ENCODE data around the gene MAMDC4. TPM values are rescaled to one million over a fixed set of nuclear protein-coding genes. Genes with fewer than 3 reads are reported as not detected.
"Not testable (repeated sequence)": the region's sequence is repeated elsewhere in the genome, so short reads cannot be mapped to it uniquely, and the experiment has no call there.

Gene MAMDC4
- total RNA-seq, 2 donors from 2014 or later, result 3.4 TPM

GRCh38 chr9:136862849-136863622, 10.9 kb downstream of the MAMDC4 start:
- no peaks in the 10 kb centered on the region for H3K9me3 ChIP-seq (ENCODE audit: control insufficient read depth, low read length, poor library complexity, severe bottlenecking)
- Mint-ChIP-seq H3K27me3 (no peaks in the 10 kb centered on the region), H3K36me3 (ENCODE audit: low read depth) (no peaks in the 10 kb centered on the region), H3K4me3 (no peak overlapping the region), H3K4me1 (peaks cover 8% of the 10 kb centered on the region), H3K27ac (peak overlapping the region; percentile 8)
- no peak for ATAC-seq
- DNase-seq, result no peak

GRCh38 chr9:136863623-136864273, 11.6 kb downstream of the MAMDC4 start:
- Mint-ChIP-seq H3K4me1 (peaks cover 8% of the 10 kb centered on the region), H3K27me3 (no peaks in the 10 kb centered on the region), H3K4me3 (no peak overlapping the region), H3K36me3 (ENCODE audit: low read depth) (no peaks in the 10 kb centered on the region), H3K27ac (peak overlapping the region; percentile 8)
- no peaks in the 10 kb centered on the region for H3K9me3 ChIP-seq (ENCODE audit: control insufficient read depth, low read length, poor library complexity, severe bottlenecking)
- DNase-seq (no peak), ATAC-seq (no peak)

DNA sequence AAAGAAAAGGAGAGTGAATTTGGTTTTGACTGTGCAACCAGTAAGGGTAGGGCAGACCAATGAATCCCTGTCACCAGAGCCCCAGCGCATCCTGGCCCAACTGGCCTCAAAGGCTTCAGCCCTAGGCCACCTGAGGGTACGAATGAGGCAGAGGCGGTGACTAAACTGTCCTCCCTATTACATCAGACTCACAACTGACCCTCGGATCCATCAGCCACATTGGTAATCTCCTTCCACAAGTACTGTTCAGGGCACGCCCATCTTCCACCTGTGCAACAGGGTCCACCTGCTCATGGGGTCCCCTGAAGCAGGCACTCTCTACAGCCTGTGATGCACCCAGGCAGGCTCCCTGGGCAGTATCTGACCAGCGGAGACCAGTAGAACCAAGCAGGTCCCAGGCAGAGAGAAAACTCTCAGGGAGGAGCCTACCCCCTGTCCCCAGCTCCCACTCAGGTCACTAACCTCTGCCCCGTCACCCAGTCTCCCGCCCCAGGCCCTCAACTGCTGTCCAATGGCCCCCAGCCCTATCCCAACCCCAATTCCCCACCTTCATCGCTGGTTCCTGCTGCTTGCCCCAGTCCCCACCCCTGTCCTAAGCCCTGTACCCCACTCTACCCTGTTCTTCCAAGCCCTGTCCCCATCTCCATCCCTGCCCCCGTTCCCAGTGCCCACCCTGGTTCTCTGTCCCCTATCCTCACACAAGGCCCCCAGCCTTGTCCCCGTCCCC, 13.1 kb downstream of the MAMDC4 start:
- H3K9me3 ChIP-seq (ENCODE audit: control insufficient read depth, low read length, poor library complexity, severe bottlenecking), result no peaks in the 10 kb centered on the region
- DNase-seq, result no peak
- Mint-ChIP-seq H3K36me3 (ENCODE audit: low read depth) (no peaks in the 10 kb centered on the region), H3K4me3 (peak overlapping the region; percentile 95), H3K4me1 (peaks cover 8% of the 10 kb centered on the region), H3K27ac (peak overlapping the region; percentile 84), H3K27me3 (no peaks in the 10 kb centered on the region)
- no peak for ATAC-seq

DNA sequence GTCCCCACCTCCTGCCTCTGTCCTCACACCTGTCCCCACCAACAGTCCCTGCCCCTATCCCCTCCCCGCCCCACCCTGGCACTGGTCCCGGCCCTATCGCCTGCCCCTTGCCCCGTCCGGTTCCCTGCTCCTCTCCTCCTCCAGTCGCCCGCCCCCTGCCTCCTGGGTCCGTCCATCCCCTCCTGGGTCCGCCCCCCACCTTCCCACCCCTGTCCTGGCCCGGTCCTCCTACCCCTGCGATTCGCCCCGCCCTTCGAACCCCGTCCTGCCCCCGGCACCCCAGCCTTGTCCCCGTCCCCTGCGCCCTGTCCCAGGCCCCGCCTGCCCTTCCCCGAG, 13.6 kb downstream of the MAMDC4 start:
- Mint-ChIP-seq H3K27me3 (no peaks in the 10 kb centered on the region), H3K27ac (peak overlapping the region; percentile 84), H3K36me3 (ENCODE audit: low read depth) (no peaks in the 10 kb centered on the region), H3K4me1 (peaks cover 8% of the 10 kb centered on the region), H3K4me3 (peak overlapping the region; percentile 95)
- ATAC-seq, result peak; percentile 10
- H3K9me3 ChIP-seq (ENCODE audit: control insufficient read depth, low read length, poor library complexity, severe bottlenecking), result no peaks in the 10 kb centered on the region
- DNase-seq, result no peak

- H3K9me3 ChIP-seq (ENCODE audit: control insufficient read depth, low read length, poor library complexity, severe bottlenecking); H3K4me1 Mint-ChIP-seq; ATAC-seq; H3K27me3 Mint-ChIP-seq; H3K36me3 Mint-ChIP-seq (ENCODE audit: low read depth); DNase-seq; H3K27ac Mint-ChIP-seq: not testable (repeated sequence)
- H3K4me3 Mint-ChIP-seq, result peak overlapping the region; percentile 70
These were observed 14.8 kb downstream of the MAMDC4 start for GRCh38 chr9:136866898-136867421.

DNA sequence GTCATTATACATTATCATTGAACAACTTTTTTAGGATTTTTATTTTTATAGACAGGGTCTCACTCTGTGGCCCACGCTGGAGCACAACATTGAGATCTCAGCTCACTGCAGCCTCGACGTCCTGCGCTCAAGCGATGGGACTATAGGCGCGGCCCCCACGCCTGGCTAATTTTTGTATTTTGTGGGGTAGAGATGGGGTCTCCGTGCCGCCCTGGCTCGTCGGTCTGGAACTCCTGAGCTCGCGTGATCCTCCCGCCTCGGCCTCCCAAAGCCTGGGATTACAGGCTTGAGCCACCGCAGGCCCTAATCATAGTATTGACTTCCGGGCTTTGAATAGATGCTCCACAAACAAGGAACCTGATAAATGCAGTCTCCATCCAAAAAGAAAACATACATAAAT, 15.3 kb downstream of the MAMDC4 start:
- H3K4me1 Mint-ChIP-seq, result peaks cover 8% of the 10 kb centered on the region
- H3K9me3 ChIP-seq (ENCODE audit: control insufficient read depth, low read length, poor library complexity, severe bottlenecking), result no peaks in the 10 kb centered on the region
- DNase-seq, result no peak
- peak overlapping the region; percentile 21 for H3K27ac Mint-ChIP-seq
- H3K27me3 Mint-ChIP-seq, result no peaks in the 10 kb centered on the region
- H3K36me3 Mint-ChIP-seq (ENCODE audit: low read depth), result no peaks in the 10 kb centered on the region
- no peak for ATAC-seq
- H3K4me3 Mint-ChIP-seq, result peak overlapping the region; percentile 52

DNA sequence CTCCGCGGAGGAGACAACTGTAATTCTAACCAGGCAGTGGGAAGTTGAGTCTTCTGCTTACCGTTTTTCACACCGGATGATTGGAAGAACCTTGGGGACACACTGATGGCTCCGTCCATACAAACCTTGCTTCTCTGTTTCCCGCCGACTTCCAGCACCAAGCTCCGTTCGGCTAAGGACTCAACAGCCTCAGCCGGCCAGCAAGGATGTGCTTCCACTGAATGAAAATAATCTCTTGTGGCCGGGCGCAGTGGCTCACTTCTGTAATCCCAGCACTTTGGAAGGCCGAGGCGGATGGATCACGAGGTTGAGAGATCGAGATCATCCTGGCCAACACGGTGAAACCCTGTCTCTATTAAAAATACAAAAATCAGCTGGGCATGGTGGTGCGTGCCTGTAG, 15.8 kb downstream of the MAMDC4 start:
- H3K4me1 Mint-ChIP-seq, result peaks cover 8% of the 10 kb centered on the region
- DNase-seq (no peak), ATAC-seq (no peak)
- H3K36me3 Mint-ChIP-seq (ENCODE audit: low read depth), result no peaks in the 10 kb centered on the region
- H3K9me3 ChIP-seq (ENCODE audit: control insufficient read depth, low read length, poor library complexity, severe bottlenecking), result no peaks in the 10 kb centered on the region
- peak overlapping the region; percentile 21 for H3K27ac Mint-ChIP-seq
- H3K27me3 Mint-ChIP-seq, result no peaks in the 10 kb centered on the region
- peak overlapping the region; percentile 52 for H3K4me3 Mint-ChIP-seq

DNA sequence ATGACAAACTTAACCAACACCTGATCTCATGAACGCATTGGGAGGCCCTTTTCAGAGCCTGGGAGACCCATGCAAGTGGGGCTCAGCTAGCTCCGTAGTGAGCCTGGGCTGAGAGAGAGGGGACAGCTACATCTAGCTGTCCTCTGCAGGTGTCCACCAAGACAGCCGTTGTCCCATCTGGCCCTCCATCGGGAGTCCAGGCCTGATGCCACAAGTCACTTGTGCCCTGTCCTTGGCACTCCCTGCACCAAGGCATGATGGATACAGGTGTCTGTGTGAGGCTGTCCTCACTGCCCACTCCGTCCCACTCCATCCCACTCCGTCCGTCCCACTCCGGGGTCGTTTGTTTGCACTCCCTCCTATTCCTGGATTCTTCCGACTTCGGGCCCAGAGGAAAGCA, 16.5 kb downstream of the MAMDC4 start:
- Mint-ChIP-seq H3K27ac (no peak overlapping the region), H3K4me3 (no peak overlapping the region), H3K36me3 (ENCODE audit: low read depth) (no peaks in the 10 kb centered on the region), H3K4me1 (peaks cover 8% of the 10 kb centered on the region), H3K27me3 (no peaks in the 10 kb centered on the region)
- DNase-seq (no peak), ATAC-seq (no peak)
- H3K9me3 ChIP-seq (ENCODE audit: control insufficient read depth, low read length, poor library complexity, severe bottlenecking), result no peaks in the 10 kb centered on the region

DNA sequence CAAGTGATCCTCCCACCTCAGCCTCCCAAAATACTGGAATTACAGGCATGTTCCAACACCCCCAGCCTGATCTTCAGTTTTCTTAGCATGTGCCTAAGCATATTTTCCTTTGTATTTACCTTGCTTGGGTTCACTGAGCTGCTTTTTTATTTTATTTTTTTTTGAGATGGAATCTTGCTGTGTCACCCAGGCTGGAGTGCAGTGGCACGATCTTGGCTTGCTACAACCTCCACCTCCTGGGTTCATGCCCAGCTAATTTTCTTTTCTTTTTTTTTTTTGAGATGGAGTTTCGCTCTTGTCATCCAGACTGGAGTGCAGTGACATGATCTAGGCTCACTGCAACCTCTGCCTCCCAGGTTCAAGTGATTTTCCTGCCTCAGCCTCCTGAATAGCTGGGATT, 17.5 kb downstream of the MAMDC4 start:
- H3K9me3 ChIP-seq (ENCODE audit: control insufficient read depth, low read length, poor library complexity, severe bottlenecking); DNase-seq; ATAC-seq; H3K4me1 Mint-ChIP-seq; H3K4me3 Mint-ChIP-seq; H3K27me3 Mint-ChIP-seq; H3K36me3 Mint-ChIP-seq (ENCODE audit: low read depth): not testable (repeated sequence)
- peak overlapping the region; percentile 16 for H3K27ac Mint-ChIP-seq

DNA sequence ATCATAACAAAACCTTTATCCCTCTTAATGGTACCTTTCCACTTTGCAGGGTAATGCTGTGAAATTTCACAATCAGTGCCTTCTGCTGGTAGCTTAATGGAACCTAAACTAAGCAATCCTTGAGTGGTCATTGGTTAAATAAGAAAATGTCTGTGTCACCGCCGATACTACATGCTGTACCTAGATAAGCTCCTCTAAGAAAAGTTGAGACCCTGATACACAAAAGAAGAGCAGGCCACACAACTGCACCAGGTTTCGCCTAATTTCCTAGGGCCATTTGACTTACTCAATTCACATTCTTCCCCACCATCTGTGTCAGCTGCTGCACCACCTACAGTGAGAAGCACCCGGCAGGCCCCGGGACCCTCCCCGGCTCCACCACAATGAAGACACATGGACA, 23.0 kb downstream of the MAMDC4 start:
- Mint-ChIP-seq H3K27me3 (no peaks in the 10 kb centered on the region), H3K36me3 (ENCODE audit: low read depth) (no peaks in the 10 kb centered on the region)

DNA sequence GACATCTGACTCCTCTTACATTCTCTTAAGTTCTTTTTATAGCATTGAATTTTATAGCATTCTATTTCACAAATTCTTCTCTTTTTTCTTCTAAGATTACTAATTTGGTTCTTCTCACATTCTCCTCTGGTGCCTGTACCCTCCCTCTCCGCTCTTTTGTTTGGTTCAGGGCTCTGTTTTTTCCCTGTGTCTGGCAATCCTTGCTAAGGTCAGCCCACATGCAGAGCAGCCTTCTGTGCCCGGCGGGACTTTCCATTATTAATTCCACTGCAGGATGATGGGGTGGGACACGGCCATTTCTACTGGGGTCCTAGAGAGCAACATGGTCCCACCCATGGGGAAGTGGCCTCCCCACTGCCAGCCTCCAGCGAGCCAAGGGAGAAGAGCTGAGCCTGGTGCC, 24.3 kb downstream of the MAMDC4 start:
- no peaks in the 10 kb centered on the region for H3K9me3 ChIP-seq (ENCODE audit: control insufficient read depth, low read length, poor library complexity, severe bottlenecking)
- Mint-ChIP-seq H3K4me3 (no peak overlapping the region), H3K36me3 (ENCODE audit: low read depth) (no peaks in the 10 kb centered on the region), H3K27me3 (no peaks in the 10 kb centered on the region), H3K27ac (no peak overlapping the region), H3K4me1 (no peaks in the 10 kb centered on the region)
- ATAC-seq, result no peak
- DNase-seq, result no peak

More for the DNA sequence above, 23.0 kb downstream of the MAMDC4 start:
- Mint-ChIP-seq H3K4me1 (no peaks in the 10 kb centered on the region), H3K4me3 (no peak overlapping the region), H3K27ac (no peak overlapping the region)
- ATAC-seq (no peak), DNase-seq (no peak)
- no peaks in the 10 kb centered on the region for H3K9me3 ChIP-seq (ENCODE audit: control insufficient read depth, low read length, poor library complexity, severe bottlenecking)

GRCh38 chr9:136880651-136881050, 28.5 kb downstream of the MAMDC4 start:
- Mint-ChIP-seq H3K36me3 (ENCODE audit: low read depth) (no peaks in the 10 kb centered on the region), H3K4me1 (peaks cover 10% of the 10 kb centered on the region), H3K27me3 (no peaks in the 10 kb centered on the region), H3K4me3 (peak overlapping the region; percentile 73), H3K27ac (peak overlapping the region; percentile 71)
- ATAC-seq (no peak), DNase-seq (no peak)
- H3K9me3 ChIP-seq (ENCODE audit: control insufficient read depth, low read length, poor library complexity, severe bottlenecking), result no peaks in the 10 kb centered on the region

DNA sequence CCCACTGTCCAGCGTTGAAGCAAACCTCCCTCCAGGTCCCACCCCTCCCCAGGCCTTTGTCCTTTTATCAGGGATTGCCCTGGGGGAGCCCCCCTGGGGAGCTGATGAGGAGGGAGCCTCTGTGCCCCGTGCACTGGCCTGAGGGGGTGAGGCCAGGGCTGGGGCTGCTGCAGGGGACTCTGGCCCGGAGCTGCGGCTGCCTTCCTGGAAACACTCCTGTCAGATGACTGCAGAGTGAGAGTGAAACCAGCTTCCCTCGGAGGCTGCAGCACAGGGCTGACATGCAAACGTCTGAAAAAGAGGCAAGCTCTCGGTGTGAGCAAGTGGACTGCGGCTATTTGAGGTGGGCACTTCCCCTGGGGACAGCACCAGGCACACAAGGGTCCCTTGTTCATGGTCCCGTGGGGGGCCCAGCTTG, 29.6 kb downstream of the MAMDC4 start:
- peak overlapping the region; percentile 87 for H3K4me3 Mint-ChIP-seq
- no peaks in the 10 kb centered on the region for H3K27me3 Mint-ChIP-seq
- no peaks in the 10 kb centered on the region for H3K36me3 Mint-ChIP-seq (ENCODE audit: low read depth)
- no peaks in the 10 kb centered on the region for H3K9me3 ChIP-seq (ENCODE audit: control insufficient read depth, low read length, poor library complexity, severe bottlenecking)
- H3K4me1 Mint-ChIP-seq, result peaks cover 10% of the 10 kb centered on the region
- peak overlapping the region; percentile 96 for H3K27ac Mint-ChIP-seq
- DNase-seq (no peak), ATAC-seq (no peak)

All from T-helper 17 cell (primary cell).